NCI-H345 treated with DMSO at 0.1 percent for 48 hours (cell line): ENCODE measurements around the gene CPM.
A peak's percentile ranks its signal among the peaks of the same experiment; 100 is the strongest.
"Not testable (repeated sequence)": the region's sequence is repeated elsewhere in the genome, so short reads cannot be mapped to it uniquely, and the experiment has no call there.

Experiments used
- DNase-seq: peaks from one replicate; lab custom pipeline; 2025; ENCODE audit not compliant: unreplicated experiment; lab: John Stamatoyannopoulos, UW

CPM gene

DNA sequence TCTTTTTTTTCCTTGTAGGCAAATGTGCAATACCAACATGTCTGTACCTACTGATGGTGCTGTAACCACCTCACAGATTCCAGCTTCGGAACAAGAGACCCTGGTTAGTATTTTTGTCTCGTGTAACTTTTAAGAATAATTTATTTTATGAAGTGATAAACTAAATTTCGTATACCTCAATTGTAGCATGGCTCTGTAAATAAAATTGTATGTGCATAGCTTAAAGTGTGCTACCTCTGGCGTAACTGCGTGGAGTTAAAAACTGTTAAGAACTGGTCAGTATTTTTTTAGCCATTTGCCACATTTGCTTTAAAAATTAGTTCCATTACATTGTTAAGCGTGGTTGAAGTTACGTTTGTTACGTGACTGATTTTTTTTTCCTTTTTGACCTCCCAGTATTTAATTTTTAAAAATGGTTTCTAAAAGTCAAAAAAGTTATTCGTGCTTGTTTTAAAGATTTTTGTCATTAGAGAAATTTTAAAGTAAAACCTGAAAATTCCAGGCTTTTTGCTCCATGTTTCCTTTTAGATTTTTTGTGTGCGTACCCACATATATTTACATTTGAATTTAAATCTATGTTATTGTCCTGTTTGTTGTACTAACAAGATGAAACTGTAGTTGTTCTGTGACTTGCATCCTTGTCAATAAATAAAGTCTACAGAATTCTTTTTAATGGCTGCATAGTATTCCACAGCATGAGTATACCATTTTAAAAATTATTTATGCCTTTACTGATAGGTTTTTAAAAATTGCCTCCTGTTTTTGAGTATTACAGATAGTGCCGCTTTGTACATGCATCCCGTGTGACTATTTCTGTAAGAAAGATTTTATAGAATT, 123.6 kb downstream of the CPM start:
- DNase-seq, result no peak

DNA sequence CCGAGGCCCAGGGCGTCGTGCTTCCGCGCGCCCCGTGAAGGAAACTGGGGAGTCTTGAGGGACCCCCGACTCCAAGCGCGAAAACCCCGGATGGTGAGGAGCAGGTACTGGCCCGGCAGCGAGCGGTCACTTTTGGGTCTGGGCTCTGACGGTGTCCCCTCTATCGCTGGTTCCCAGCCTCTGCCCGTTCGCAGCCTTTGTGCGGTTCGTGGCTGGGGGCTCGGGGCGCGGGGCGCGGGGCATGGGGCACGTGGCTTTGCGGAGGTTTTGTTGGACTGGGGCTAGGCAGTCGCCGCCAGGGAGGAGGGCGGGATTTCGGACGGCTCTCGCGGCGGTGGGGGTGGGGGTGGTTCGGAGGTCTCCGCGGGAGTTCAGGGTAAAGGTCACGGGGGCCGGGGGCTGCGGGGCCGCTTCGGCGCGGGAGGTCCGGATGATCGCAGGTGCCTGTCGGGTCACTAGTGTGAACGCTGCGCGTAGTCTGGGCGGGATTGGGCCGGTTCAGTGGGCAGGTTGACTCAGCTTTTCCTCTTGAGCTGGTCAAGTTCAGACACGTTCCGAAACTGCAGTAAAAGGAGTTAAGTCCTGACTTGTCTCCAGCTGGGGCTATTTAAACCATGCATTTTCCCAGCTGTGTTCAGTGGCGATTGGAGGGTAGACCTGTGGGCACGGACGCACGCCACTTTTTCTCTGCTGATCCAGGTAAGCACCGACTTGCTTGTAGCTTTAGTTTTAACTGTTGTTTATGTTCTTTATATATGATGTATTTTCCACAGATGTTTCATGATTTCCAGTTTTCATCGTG, 124.4 kb downstream of the CPM start:
- DNase-seq, result peak; percentile 90

DNA sequence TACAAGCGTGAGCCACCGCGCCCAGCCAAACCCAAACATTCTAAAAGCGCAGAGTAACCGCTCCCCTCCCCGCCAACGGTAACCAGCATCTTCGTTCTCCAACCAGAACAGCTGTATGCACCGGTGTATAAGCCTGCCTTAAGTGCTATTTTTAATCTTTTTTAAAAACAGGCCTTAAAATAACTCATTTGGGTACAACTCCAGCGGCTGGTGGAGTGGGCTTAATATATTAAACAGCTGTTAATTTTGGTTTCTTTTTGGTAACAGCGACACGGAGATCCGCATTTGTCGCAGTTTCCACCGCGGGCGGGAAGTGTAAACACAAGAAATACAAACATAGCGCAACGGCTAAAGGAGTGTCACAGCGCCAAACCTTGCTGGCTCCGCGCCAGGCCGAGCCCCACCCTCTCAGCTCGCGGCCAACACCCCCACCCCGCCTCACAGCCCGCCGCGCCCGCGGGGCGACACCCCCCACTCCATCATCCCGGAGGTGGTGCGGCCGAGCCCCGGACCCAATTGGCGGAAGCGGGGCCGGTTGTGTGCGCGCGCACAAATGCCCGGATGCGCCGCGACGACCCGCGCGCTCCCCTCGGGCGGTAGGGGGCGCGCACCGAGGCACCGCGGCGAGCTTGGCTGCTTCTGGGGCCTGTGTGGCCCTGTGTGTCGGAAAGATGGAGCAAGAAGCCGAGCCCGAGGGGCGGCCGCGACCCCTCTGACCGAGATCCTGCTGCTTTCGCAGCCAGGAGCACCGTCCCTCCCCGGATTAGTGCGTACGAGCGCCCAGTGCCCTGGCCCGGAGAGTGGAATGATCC, 125.2 kb downstream of the CPM start, which contains the start of gene MDM2:
MDM2 (plus strand) TSS at position 602 of the 812 bp plus-strand sequence. CDS start 301 bp downstream, outside the sequence.
- DNase-seq, result peak; percentile 94

DNA sequence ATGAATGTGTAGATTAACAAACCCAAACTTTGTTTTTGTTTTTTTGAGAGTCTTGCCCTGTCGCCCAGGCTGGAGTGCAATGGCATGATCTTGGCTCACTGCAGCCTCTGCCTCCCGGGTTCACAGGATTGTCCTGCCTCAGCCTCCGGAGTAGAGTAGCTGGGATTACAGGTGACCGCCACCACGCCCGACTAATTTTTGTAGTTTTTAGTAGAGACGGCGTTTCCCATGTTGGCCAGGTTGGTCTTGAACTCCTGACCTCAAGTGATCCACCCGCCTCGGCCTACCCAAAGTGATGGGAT, 125.7 kb downstream of the CPM start:
- DNase-seq, result not testable (repeated sequence)

DNA sequence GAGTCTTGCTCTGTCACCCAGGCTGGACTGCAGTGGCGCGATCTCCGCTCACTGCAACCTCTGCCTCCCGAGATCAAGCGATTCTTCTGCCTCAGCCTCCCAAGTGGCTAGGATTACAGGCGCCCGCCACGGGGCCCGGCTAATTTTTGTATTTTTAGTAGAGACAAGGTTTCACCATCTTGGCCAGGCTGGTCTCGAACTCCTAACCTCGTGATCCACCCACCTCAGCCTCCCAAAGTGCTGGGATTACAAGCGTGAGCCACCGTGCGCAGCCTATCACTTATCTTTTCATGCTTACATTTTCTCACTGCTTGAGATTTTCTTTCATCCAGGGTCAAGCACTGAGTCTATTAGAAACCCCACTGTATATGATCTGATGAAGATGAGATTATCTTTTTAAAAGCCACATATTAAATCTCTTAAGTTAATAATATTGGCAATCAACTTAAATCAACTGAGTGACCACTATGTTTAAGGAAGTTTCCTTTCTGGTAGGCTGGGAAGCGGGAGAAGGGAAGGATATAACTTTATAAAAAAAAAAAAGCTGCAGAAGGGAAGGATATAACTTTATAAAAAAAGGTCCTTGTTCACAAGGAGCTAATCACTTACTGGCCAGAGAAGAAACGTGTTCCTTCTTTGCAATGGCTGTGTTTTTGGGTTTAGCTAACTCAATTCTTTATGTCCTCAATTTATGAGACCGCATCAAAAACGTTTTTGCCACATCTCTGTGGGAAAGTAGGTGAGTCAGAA, 126.3 kb downstream of the CPM start:
- DNase-seq, result no peak

DNA sequence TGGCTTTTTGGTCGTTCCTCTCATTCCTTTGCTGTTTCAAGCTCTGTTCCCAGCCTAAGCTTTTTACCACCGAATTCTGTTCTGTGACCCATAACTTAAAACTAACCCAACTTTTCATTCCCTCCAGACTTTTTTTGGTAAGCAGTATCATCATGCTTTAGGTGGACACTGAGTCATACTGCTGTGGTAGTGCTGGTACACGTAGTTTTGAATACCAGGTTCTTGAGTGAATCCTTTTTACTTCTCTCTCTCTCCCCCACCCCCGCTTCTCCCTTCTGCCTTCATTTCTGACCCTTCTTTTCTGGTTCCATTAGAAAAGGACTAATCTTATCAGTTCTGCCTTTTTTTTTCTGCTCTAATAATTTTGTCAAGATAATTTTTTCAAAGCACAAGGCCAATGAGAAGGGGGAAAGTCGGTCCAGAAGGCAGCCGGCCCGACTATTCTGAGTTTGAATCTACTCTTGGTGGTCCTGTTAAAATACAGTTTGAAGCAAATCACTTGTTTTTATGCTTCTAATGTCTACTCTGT, 127.3 kb downstream of the CPM start:
- no peak for DNase-seq

DNA sequence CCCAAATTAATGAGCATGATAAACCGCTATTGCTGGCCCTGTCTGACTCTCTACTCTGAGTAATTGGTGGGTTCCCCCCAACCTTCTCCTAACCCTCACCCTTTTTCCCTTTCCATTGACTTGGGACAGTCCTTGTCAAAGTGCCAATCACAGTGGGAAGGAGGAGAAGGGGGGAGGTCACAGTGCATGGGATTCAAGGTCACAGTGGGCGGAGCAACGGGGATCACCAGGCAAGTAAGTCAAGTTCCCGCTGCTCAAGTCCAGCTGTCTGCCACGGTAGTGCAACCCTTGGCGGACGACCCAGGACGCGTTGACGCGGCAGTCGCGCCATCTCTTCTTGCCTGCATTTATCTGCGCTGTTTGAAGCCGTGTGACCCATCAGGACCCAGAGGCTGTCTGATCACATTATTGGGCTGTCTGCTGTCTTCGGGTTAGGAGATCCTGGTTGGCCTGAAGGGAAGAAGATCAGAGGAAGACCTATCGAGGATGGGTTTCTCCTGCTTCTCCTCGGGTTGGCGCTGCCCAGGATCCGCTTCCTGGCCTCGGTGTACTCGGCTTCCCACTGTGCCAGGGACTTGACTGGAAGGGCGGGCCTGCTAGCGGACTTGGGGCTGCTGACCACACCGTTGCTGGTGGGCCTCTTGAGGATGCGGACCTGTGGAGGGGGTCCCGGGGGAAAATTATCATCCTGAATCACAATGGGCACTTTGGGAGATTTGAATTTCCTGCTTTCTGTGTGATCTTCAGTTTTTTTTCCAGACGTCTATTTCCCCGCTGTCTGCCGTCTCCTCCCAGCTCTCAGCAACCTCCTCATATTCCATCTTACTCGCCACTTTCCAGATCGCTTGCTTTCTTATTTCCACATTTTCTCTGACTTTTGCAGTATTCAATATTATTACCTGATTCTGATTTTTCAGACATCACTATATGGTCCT, 128.0 kb downstream of the CPM start:
- DNase-seq, result no peak

DNA sequence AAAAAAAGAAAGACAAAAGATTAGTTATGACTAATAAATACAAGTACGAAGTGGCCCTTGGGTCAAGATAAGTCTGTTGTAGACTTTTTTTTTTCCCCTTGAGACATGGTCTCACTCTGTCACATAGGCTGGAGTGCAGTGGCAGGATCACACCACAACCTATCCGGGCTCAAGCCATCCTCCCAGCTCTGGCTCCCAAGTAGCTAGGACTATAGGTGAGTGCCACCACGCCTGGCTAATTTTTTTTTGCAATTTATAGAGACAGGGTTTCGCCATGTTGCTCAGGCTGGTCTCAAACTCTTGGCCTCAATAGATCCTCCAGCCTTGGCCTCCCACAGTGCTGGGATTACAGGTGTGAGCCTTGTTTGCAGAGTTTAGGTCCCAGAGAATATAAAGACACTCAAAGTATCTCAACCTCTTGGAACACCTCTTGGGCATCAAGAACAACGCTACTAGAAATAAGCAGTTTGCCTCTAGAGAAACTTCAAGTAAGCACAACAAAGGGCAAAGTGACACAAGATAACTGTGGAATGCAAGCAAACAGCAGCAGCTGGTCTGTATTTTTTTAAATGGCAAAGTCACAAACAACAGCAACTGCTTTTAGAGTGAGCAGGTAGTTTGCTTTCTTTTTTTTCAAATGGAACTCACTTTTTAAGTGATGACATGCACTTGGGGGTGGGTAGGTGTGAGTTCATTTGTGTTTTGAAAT, 128.9 kb downstream of the CPM start:
- DNase-seq, result no peak

DNA sequence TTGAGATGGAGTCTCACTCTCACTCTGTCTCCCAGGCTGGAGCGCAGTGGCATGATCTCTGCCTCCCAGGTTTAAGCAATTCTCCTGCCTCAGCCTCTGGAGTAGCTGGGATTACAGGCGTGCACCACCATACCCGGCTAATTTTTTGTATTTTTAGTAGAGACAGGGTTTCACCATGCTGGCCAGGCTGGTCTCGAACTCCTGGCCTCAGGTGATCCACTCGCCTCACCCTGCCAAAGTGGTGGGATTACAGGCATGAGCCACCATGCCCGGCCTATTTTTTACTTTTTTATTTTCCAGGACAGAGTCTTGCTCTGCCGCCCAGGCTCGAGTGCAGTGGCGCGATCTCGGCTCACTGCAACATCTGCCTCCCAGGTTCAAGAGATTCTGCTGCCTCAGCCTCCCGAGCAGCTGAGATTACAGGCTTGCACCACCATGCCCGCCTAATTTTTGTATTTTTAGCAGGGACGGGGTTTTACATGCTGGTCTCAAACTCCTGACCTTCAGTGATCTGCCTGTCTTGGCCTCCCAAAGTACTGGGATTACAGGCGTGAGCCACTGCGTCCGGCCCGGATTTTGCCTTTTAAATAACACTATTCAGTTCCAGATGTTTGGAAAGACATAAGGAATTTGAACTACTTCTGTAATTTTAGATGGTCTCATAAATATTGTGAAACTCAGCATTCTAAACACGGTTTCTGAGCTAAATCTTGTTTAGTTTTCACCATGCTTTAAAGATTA, 129.9 kb downstream of the CPM start:
- not testable (repeated sequence) for DNase-seq

DNA sequence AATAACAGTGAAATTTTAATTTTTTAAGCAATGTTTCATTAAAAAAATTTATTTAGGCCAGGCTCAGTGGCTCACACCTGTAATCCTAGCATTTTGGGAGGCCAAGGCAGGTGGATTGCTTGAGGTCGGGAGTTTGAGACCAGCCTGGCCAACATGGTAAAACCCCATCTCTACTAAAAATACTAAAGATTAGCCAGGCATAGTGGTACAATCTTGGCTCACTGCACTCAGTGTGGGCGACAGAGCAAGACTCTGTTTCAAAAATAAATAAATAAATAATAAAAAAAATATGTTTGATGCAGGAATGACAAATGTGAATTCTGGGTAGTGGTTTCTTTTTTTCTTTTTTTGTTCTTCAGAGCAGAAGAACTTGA, 130.6 kb downstream of the CPM start:
- not testable (repeated sequence) for DNase-seq
